ENCODE measurements around the gene TRAIP. TPM values are rescaled to one million over a fixed set of nuclear protein-coding genes. Genes with fewer than 3 reads are reported as not detected.

The TRAIP gene
- total RNA-seq, 1 donor from 2014 or later: 6.4 TPM

DNA sequence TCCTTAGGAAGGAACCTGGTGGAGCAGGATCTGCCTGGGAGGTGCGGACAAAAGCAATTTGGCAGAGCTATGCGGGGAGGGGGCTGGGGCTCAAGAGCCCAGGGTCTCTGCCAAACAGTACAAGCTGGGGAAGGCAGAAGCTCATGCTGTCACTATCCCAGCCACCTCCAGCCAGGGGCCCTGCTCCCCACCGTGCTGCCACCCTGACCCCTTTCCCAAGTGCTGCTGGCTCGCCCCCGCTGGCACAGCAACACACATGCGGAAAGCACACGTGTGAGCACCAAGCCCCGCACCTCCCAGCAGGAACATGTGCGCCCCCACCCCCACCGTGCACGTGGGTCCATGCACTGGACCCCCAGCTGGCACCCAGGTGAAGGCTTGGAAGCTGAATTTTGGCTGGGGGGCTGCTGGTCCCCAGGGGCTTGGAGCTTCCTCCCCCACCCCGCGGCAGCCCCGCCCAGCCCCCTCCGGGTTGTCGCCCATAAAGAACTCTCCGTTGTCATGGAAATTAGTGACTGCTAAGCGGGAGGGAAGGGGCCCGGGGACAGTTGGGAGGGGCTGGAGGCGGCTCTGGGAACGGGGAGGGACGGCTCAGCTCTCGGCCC, 12.6 kb upstream of the TRAIP start:
- Mint-ChIP-seq H3K4me3 (peak overlapping the region; percentile 52), H3K27me3 (peaks cover 31% of the 10 kb centered on the region), H3K27ac (no peak overlapping the region), H3K9me3 (no peaks in the 10 kb centered on the region), H3K4me1 (peaks cover 4% of the 10 kb centered on the region), H3K36me3 (ENCODE audit: low read depth) (no peaks in the 10 kb centered on the region)
- CTCF ChIA-PET: interaction anchor here (0.6 kb wide), 1 partner anchor 38 kb away, joined by 4 read pairs; no protein-coding TSS in a partner anchor
- no peak for ATAC-seq (ENCODE audit: low read depth)
- intact Hi-C loops (cut with micrococcal nuclease): no loop called here
- DNase-seq: no peak
- POLR2A ChIA-PET: interaction anchor here (1.0 kb wide), 1 partner anchor 314 kb away, joined by 3 read pairs; the partner anchor contains the start of gene BSN
- TF ChIP-seq, protein P1, sequence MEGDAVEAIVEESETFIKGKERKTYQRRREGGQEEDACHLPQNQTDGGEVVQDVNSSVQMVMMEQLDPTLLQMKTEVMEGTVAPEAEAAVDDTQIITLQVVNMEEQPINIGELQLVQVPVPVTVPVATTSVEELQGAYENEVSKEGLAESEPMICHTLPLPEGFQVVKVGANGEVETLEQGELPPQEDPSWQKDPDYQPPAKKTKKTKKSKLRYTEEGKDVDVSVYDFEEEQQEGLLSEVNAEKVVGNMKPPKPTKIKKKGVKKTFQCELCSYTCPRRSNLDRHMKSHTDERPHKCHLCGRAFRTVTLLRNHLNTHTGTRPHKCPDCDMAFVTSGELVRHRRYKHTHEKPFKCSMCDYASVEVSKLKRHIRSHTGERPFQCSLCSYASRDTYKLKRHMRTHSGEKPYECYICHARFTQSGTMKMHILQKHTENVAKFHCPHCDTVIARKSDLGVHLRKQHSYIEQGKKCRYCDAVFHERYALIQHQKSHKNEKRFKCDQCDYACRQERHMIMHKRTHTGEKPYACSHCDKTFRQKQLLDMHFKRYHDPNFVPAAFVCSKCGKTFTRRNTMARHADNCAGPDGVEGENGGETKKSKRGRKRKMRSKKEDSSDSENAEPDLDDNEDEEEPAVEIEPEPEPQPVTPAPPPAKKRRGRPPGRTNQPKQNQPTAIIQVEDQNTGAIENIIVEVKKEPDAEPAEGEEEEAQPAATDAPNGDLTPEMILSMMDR (IDR thresholded peaks at IDR 0.05): no peak

DNA sequence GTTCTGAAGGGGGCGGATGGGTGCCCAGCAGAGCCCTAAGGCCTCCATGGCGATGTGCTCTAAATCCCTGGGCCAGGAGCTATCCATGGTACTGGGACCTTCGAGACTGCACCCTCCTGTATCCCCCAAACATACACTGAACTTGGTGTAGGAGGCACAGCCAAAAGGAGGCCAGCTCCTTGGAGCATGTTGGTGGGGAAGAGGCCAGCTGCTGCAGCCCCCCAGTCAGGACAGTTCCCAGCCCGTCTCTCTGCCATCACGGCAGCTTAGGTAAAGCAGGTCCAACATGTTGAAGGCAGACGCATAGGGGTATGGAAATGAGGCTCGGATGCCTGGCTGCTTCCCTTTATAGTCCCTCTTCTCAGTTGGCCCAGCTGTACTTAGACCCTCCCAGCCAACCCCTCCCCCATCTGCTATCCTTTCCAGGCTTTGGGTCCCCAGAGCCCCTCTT, 11.5 kb upstream of the TRAIP start:
- ATAC-seq (ENCODE audit: low read depth): no peak
- POLR2A ChIA-PET: interaction anchor here (0.6 to 1.0 kb wide), 2 partner anchors 32 to 313 kb away, joined by 3 to 5 read pairs; partner anchors contain the start of gene BSN
- peaks cover 38% of the 10 kb centered on the region for H3K27me3 Mint-ChIP-seq

DNA sequence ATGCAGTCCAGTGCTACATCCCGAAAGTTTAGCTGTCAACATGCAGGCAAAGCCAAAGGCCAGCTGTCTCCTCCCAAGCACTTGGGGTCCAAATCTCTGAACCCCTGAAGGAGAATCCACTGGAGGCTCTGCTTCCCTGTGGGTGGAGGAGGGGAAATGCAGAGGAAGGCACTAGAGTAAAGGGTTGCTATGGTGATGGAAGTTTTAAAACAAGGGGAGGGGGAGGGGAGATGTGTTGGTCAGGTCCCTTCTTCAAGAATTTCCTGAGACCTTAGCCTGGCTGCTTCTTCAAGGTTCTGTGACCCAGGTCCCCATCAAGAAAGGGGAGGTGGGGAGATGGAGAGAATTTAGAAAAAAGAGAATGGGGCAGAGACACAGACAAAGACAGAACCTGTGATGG, 11.0 kb upstream of the TRAIP start:
- ChIA-PET CTCF (no interaction called here), POLR2A (no interaction called here)
- H3K27ac Mint-ChIP-seq: no peak overlapping the region

More for the DNA sequence above, 11.5 kb upstream of the TRAIP start:
- Mint-ChIP-seq H3K36me3 (ENCODE audit: low read depth) (no peaks in the 10 kb centered on the region), H3K4me3 (no peak overlapping the region), H3K4me1 (peaks cover 2% of the 10 kb centered on the region), H3K27ac (no peak overlapping the region), H3K9me3 (no peaks in the 10 kb centered on the region)
- TF ChIP-seq, protein P1 (IDR thresholded peaks at IDR 0.05): no peak
- CTCF ChIA-PET: no interaction called here
- intact Hi-C loops (cut with micrococcal nuclease): no loop called here
- DNase-seq: no peak

DNA sequence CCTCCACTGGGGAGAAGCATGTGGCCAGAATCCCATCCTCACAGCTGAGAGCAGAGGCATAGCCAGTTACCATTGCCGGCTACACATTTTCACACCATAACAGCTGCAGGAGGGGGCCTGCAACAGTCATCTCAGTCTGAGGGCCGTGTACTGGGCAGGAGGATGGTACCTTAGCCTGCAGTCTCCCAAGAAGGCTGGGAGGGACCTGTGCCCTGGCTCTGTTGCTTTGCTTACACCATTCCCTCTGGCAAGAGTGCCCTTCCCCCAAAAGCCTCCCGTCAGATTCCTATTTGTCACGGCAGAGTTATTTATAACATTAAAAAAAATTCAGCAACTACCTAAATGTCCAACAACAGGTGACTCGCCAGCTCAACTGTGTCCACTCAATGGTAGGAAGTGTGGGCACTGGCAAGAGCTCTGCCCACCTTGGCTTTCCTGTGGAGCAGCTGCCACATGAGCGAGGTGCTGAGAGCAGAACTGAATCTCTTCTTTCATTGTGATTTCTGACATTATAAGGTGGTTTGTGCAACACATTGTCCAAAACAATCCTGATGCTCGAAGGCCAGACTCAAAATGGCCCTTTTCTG, 8.9 kb upstream of the TRAIP start:
- POLR2A ChIA-PET: no interaction called here
- H3K27me3 Mint-ChIP-seq: peaks cover 35% of the 10 kb centered on the region

More for the DNA sequence above, 11.0 kb upstream of the TRAIP start:
- no peaks in the 10 kb centered on the region for H3K36me3 Mint-ChIP-seq (ENCODE audit: low read depth)
- ATAC-seq (ENCODE audit: low read depth) (no peak), DNase-seq (no peak)
- intact Hi-C loops (cut with micrococcal nuclease): no loop called here
- TF ChIP-seq, protein P1 (IDR thresholded peaks at IDR 0.05): no peak
- H3K27me3 Mint-ChIP-seq: peaks cover 40% of the 10 kb centered on the region
- no peaks in the 10 kb centered on the region for H3K4me1 Mint-ChIP-seq
- no peaks in the 10 kb centered on the region for H3K9me3 Mint-ChIP-seq
- H3K4me3 Mint-ChIP-seq: no peak overlapping the region

DNA sequence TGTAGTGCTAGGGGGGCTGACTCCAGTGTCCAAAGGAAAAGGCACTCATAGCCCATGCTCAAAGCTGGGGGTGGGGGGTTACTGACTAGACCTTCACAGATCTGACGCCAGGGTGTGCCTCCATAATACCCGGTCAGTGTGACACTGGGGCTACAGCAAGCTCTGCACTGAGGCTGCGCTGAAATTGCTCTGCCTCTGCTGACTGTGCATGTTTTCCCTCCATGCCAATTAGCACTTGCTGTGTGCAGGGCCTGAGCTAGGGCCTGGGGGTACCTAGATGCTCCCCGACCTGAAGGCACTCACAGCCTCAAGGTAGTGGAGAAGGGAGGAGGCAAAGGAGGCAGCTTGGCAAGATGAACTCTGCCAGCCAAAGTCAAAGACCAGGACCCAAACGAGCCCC, 8.1 kb upstream of the TRAIP start:
- H3K4me3 Mint-ChIP-seq: no peak overlapping the region
- H3K4me1 Mint-ChIP-seq: no peaks in the 10 kb centered on the region
- TF ChIP-seq, protein P1 (IDR thresholded peaks at IDR 0.05): no peak
- no peak for ATAC-seq (ENCODE audit: low read depth)
- H3K27me3 Mint-ChIP-seq: peaks cover 34% of the 10 kb centered on the region
- POLR2A ChIA-PET: no interaction called here
- H3K36me3 Mint-ChIP-seq (ENCODE audit: low read depth): no peaks in the 10 kb centered on the region
- CTCF ChIA-PET: no interaction called here
- no peak for DNase-seq
- no peak overlapping the region for H3K27ac Mint-ChIP-seq
- no peaks in the 10 kb centered on the region for H3K9me3 Mint-ChIP-seq
- intact Hi-C loops (cut with micrococcal nuclease): no loop called here

More for the DNA sequence above, 8.9 kb upstream of the TRAIP start:
- Mint-ChIP-seq H3K4me1 (no peaks in the 10 kb centered on the region), H3K9me3 (no peaks in the 10 kb centered on the region), H3K27ac (no peak overlapping the region), H3K4me3 (no peak overlapping the region), H3K36me3 (ENCODE audit: low read depth) (no peaks in the 10 kb centered on the region)
- TF ChIP-seq, protein P1 (IDR thresholded peaks at IDR 0.05): no peak
- CTCF ChIA-PET: no interaction called here
- DNase-seq (no peak), ATAC-seq (ENCODE audit: low read depth) (no peak)
- intact Hi-C loops (cut with micrococcal nuclease): no loop called here

All from activated B cell treated with CpG ODN at 0.5 μM for 24 hours (primary cell).